Spleen (tissue), 11 donors: ENCODE measurements around the gene ACP2. TPM values are rescaled to one million over a fixed set of nuclear protein-coding genes. Genes with fewer than 3 reads are reported as not detected.

Experiments
- DNase-seq: peaks from one replicate; pipeline ENCODE4 v3.0.0-alpha.2; 2020
- H3K27ac ChIP-seq, 8 donors: fragments of 200-600 bp; sonication (generic) in 7 of 8; 1 replicate in 4 of 8; 2 replicates in 4 of 8; pipeline versions ENCODE4 v1.5.0 to v1.8.0; 2016 to 2021; ENCODE audit warnings: inconsistent platforms in 4 of 8, mild to moderate bottlenecking in 4 of 8, moderate library complexity in 1 of 8
- H3K27me3 ChIP-seq, 7 donors: fragments of 200-600 bp; sonication (generic) in 6 of 7; replicated peaks in 1 of 7; 1 replicate in 4 of 7; 2 replicates in 3 of 7; pipeline versions ENCODE4 v1.5.0 to v1.8.0; 2016 to 2021; ENCODE audit warnings: inconsistent platforms in 3 of 7, mild to moderate bottlenecking in 1 of 7
- H3K36me3 ChIP-seq, 6 donors: fragments of 200-600 bp; sonication (generic) in 5 of 6; 1 replicate in 4 of 6; 2 replicates in 2 of 6; pipeline versions ENCODE4 v1.5.0 to v1.8.0; 2016 to 2021; ENCODE audit warnings: inconsistent platforms in 2 of 6
- H3K4me1 ChIP-seq, 6 donors: fragments of 200-600 bp; sonication (generic) in 5 of 6; 1 replicate in 3 of 6; 2 replicates in 3 of 6; pipeline versions ENCODE4 v1.5.0 to v1.8.0; 2016 to 2021; ENCODE audit warnings: inconsistent platforms in 3 of 6
- H3K4me3 ChIP-seq, 8 donors: fragments of 200-600 bp; sonication (generic) in 7 of 8; 1 replicate in 4 of 8; 2 replicates in 4 of 8; pipeline versions ENCODE4 v1.5.0 to v1.8.0; 2016 to 2021; ENCODE audit warnings: inconsistent platforms in 4 of 8, mild to moderate bottlenecking in 4 of 8, moderate library complexity in 2 of 8
- H3K9me3 ChIP-seq, 8 donors: fragments of 200-600 bp; sonication (generic) in 7 of 8; 1 replicate in 4 of 8; 2 replicates in 4 of 8; pipeline versions ENCODE4 v1.5.0 to v1.8.0; 2016 to 2021; ENCODE audit warnings: inconsistent platforms in 4 of 8
- POLR2A ChIP-seq, 3 donors: fragments of 450-650 bp; IDR thresholded peaks; one replicate each; pipeline ENCODE4 v1.5.1; 2017; ENCODE audit warnings: antibody characterized with exemption in 3 of 3, mild to moderate bottlenecking in 1 of 3
- POLR2AphosphoS5 ChIP-seq, 3 donors: sonication (generic); formaldehyde crosslinking; IDR thresholded peaks; one replicate each; pipeline ENCODE4 v1.5.1; 2017; ENCODE audit warnings: antibody characterized with exemption in 3 of 3
- WGBS, 5 donors: extraction: QIAGEN DNeasy Blood & Tissue Kit in 3 of 5; methylation state at CpG; one replicate each; pipeline versions ENCODE4 v1.1.5 to v1.1.7; 2013 to 2018; 5-methylcytosine and 5-hydroxymethylcytosine counted together
- intact Hi-C: fragments of 100-400 bp; cut with DNase I; formaldehyde crosslinking; loops from one replicate; pipeline ENCODE4 v1.15.0; 2023; ENCODE audit warnings: low total_unique reads
- polyA plus RNA-seq, 3 donors: library from polyadenylated mRNA; stranded (reverse); fragments of 200-250 nt; gene quantifications; one replicate each; pipeline ENCODE4 v1.2.1, GENCODE V29; 2013
- total RNA-seq, 7 donors: library from RNA; depleted of rRNA in 3 of 7; stranded (reverse); fragments of >200 nt in 3 of 7; fragmentation: NEBNext Ultra II Directional in 4 of 7; extraction: Animal tissue kit (Norgen Biotek cat#: 25700) in 4 of 7; gene quantifications; one replicate each; pipeline versions ENCODE4 v1.1.0 to v1.2.1, GENCODE V29; 2016 to 2021
- TF ChIP-seq, protein P1 (sequence below), 11 experiments: fragments of 200-600 bp in 7 of 11; fragments of 450-650 bp in 4 of 11; sonication (generic) in 4 of 11; IDR thresholded peaks in 8 of 11; conservative IDR thresholded peaks in 3 of 11; 1 replicate in 7 of 11; 2 replicates in 4 of 11; pipeline versions ENCODE4 v1.4.0 to v1.8.0; 2016 to 2021; ENCODE audit warnings: antibody characterized with exemption in 11 of 11, inconsistent platforms in 4 of 11, mild to moderate bottlenecking in 1 of 11
- donor health status: healthy with polysubstance abuse.
- donor health status: DM: no; HTN: no; CAD: no; lungs with moderate emphysema.
- donor health status: DM: no; HTN: no; CAD: no.
- donor health status: Bipolar disorder and iron deficiency.
- donor health status: healthy.
- donor health status: DM: no; HTN: no; CAD: no.
- donor health status: DM: yes; HTN: yes; CAD: no.

Gene ACP2
- total and polyA plus RNA-seq, 10 donors, result 18.9 to 113 (median 52.4) TPM

DNA sequence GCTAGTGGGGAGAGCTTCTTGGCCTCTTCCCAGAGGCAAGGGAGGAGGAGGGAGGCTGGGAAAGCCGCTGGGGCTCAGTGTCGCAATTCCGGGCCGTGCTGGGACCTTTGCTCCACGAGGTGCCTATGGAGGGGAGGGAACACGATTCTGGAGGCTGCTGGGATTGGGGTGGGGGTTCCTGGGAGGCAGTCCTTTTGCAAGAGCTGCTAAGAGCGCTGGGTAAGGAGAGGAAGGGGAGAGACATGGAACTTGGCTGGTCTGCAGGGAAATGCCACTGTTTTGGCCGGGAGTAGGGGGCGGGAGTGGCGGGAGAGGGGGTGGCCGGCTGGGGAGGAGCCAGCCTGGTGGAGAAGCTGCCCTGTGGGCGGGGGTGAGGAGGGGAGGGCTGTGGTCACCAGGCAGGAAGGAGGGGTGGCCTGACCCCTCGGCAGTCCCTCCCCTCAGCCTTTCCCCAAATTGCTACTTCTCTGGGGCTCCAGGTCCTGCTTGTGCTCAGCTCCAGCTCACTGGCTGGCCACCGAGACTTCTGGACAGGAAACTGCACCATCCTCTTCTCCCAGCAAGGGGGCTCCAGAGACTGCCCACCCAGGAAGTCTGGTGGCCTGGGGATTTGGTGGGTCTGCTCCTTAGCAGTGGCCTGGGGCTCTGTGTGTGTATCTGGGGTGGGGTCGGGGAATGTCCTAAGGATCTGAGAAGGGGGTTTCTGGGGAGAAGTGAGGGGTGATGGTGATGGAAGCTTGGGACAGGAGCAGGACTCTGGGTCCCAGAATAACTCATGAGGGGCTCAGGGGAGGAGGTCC is 9.1 kb upstream of the ACP2 start, which contains the start of gene NR1H3:
TSS of gene NR1H3 (plus strand) at position 480 of the 800 bp plus-strand sequence. CDS start 1,221 bp downstream, outside the sequence.
- H3K27ac ChIP-seq, result peak within 1 kb of the TSS in 7 of 8 donors; percentile 55 to 69 (median 63)
- no peaks in the 10 kb centered on the region for H3K27me3 ChIP-seq
- peaks cover 3 to 70% (median 37%) of the 10 kb centered on the region in 6 donors for H3K4me1 ChIP-seq
- intact Hi-C loops, result no loop called here
- TF ChIP-seq POLR2AphosphoS5 (IDR thresholded peaks at IDR 0.05) (peak in 2 of 3 donors; percentile 61 to 67), POLR2A (IDR thresholded peaks at IDR 0.05) (no peak)
- TF ChIP-seq, protein P1, sequence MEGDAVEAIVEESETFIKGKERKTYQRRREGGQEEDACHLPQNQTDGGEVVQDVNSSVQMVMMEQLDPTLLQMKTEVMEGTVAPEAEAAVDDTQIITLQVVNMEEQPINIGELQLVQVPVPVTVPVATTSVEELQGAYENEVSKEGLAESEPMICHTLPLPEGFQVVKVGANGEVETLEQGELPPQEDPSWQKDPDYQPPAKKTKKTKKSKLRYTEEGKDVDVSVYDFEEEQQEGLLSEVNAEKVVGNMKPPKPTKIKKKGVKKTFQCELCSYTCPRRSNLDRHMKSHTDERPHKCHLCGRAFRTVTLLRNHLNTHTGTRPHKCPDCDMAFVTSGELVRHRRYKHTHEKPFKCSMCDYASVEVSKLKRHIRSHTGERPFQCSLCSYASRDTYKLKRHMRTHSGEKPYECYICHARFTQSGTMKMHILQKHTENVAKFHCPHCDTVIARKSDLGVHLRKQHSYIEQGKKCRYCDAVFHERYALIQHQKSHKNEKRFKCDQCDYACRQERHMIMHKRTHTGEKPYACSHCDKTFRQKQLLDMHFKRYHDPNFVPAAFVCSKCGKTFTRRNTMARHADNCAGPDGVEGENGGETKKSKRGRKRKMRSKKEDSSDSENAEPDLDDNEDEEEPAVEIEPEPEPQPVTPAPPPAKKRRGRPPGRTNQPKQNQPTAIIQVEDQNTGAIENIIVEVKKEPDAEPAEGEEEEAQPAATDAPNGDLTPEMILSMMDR (IDR thresholded peaks at IDR 0.05 in 8 of 11, conservative IDR thresholded peaks at IDR 0.05 in 3 of 11), result peak; percentile 15 to 65 (median 41)
- WGBS, 5 donors, result 12 to 33% (median 18%) methylated on average over 12 to 15 of the region's 15 CpGs
- H3K4me3 ChIP-seq, result peak within 1 kb of the TSS in 5 of 8 donors; percentile 19 to 63 (median 31)
- H3K9me3 ChIP-seq, result no peaks in the 10 kb centered on the region
- DNase-seq, result peak; percentile 85
- peaks cover 0 to 17% (median 0%) of the 10 kb centered on the region in 6 donors for H3K36me3 ChIP-seq

DNA sequence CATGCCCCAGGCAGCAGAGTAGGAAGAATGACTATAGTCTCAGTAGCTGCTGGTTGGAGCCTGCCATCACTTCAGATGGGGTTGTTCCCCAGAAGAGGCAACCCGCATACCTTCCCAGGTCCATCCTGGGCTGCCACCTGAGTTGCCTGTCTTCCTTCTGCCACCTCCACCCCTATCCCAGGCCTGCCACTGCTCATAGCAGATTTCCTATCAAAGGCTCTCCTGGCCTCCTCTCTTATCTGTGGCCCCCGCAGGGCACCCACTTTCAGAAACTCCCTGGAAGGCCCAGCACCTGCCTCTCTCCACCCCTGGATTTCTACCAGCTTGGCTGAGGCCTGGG is 8.5 kb upstream of the ACP2 start:
- Histone ChIP-seq H3K4me1 (peaks cover 3 to 70% (median 37%) of the 10 kb centered on the region in 6 donors), H3K4me3 (peak overlapping the region in 3 of 8 donors; percentile 28 to 63 (median 46)), H3K36me3 (peaks cover 0 to 11% (median 0%) of the 10 kb centered on the region in 6 donors), H3K27ac (peak overlapping the region in 7 of 8 donors; percentile 29 to 69 (median 63)), H3K9me3 (no peaks in the 10 kb centered on the region), H3K27me3 (no peaks in the 10 kb centered on the region)
- no peak for DNase-seq
- no peak for TF ChIP-seq POLR2AphosphoS5 (IDR thresholded peaks at IDR 0.05)
- TF ChIP-seq, protein P1 (IDR thresholded peaks at IDR 0.05 in 8 of 11, conservative IDR thresholded peaks at IDR 0.05 in 3 of 11), result no peak
- TF ChIP-seq POLR2A (IDR thresholded peaks at IDR 0.05), result no peak
- intact Hi-C loops, result no loop called here
- 70 to 86% (median 71%) methylated on average over 2 of the region's 2 CpGs for WGBS, 5 donors

DNA sequence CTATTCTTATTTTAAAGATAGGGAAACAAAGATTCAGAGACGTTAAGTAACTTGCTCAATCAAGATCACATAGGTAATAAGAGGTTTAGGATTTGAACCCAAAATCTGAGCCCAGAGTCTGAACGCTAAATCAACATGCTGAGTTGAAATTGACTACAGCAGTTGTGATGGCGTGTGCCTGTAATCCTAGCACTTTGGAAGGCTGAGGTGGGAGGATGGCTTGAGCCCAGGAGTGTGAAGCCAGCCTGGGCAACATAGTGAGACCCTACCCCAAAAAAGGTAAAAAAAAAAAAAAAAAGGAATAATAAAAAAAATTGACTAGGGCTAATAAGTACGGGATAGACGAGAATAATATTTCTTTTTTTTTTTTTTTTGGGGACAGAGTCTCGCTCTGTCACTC is 7.8 kb upstream of the ACP2 start:
- Histone ChIP-seq H3K4me3 (no peak overlapping the region), H3K4me1 (peaks cover 3 to 70% (median 37%) of the 10 kb centered on the region in 6 donors), H3K27ac (no peak overlapping the region), H3K36me3 (peaks cover 0 to 4% (median 0%) of the 10 kb centered on the region in 6 donors), H3K27me3 (no peaks in the 10 kb centered on the region), H3K9me3 (no peaks in the 10 kb centered on the region)
- WGBS, 5 donors, result 83 to 93% (median 89%) methylated on average over 6 of the region's 6 CpGs
- TF ChIP-seq POLR2A (IDR thresholded peaks at IDR 0.05) (no peak), POLR2AphosphoS5 (IDR thresholded peaks at IDR 0.05) (no peak)
- TF ChIP-seq, protein P1 (IDR thresholded peaks at IDR 0.05 in 8 of 11, conservative IDR thresholded peaks at IDR 0.05 in 3 of 11), result no peak
- peak; percentile 5 for DNase-seq
- intact Hi-C loops, result no loop called here

DNA sequence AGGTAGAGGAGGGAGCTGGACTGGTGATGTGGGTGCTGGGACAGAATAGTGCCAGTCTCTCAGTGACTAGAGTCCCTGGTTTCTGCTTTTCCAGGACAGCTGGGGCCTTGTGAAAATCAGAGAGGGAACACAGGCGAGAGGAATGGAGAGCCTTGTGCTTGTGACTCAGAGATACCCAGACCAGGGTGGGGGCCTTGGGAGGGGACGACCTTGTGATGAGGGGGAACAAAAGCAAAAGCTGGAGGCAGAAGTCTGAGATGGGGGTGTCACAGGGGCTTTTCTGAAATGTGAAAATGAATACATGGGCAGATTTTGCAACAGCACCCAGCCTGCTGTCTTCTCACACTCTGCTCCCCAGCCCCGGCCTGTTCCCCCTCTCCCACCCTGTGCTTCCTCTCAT is 5.8 kb upstream of the ACP2 start:
- Histone ChIP-seq H3K4me3 (no peak overlapping the region), H3K36me3 (no peaks in the 10 kb centered on the region), H3K4me1 (peaks cover 8 to 66% (median 41%) of the 10 kb centered on the region in 6 donors), H3K27me3 (no peaks in the 10 kb centered on the region), H3K9me3 (no peaks in the 10 kb centered on the region), H3K27ac (peak overlapping the region in 7 of 8 donors; percentile 36 to 72 (median 67))
- peak; percentile 71 for DNase-seq
- intact Hi-C loops, result no loop called here
- 32 to 35% (median 33%) methylated on average over 3 of the region's 3 CpGs for WGBS, 5 donors
- no peak for TF ChIP-seq POLR2AphosphoS5 (IDR thresholded peaks at IDR 0.05)
- no peak for TF ChIP-seq POLR2A (IDR thresholded peaks at IDR 0.05)
- TF ChIP-seq, protein P1 (IDR thresholded peaks at IDR 0.05 in 8 of 11, conservative IDR thresholded peaks at IDR 0.05 in 3 of 11), result no peak
